Memory B cell (primary cell): ENCODE measurements around the gene ESPN.

Experiments
- ATAC-seq: fragments of 150-1000 bp; cut with Tn5 transposase; 2 replicates; pipeline ENCODE4 v1.10.0; 2021; ENCODE audit warnings: low read depth, mild to moderate bottlenecking, moderate library complexity
- DNase-seq, 2 donors: peaks; one replicate each; pipeline ENCODE4 v3.0.0; 2022; ENCODE audit warnings: low spot score in 2 of 2
- H3K27ac Mint-ChIP-seq: one replicate; pipeline ENCODE4 v1.8.0; 2022; ENCODE audit warnings: mild to moderate bottlenecking, moderate library complexity, mixed read lengths
- H3K27me3 Mint-ChIP-seq: one replicate; pipeline ENCODE4 v1.8.0; 2022; ENCODE audit warnings: mixed read lengths
- H3K36me3 Mint-ChIP-seq: one replicate; pipeline ENCODE4 v1.8.0; 2022; ENCODE audit warnings: mild to moderate bottlenecking, mixed read lengths
- H3K4me1 Mint-ChIP-seq: one replicate; pipeline ENCODE4 v1.8.0; 2022; ENCODE audit warnings: mixed read lengths
- H3K4me3 Mint-ChIP-seq: one replicate; pipeline ENCODE4 v1.8.0; 2022; ENCODE audit warnings: mild to moderate bottlenecking, moderate library complexity, mixed read lengths
- H3K9me3 Mint-ChIP-seq: one replicate; pipeline ENCODE4 v1.8.0; 2022; ENCODE audit warnings: mixed read lengths

Gene ESPN

GRCh38 chr1:6497867-6498575 lies 73.4 kb downstream of the ESPN start:
- H3K27ac Mint-ChIP-seq: no peak overlapping the region
- peaks cover 9% of the 10 kb centered on the region for H3K4me1 Mint-ChIP-seq
- no peak for DNase-seq
- H3K4me3 Mint-ChIP-seq: peak overlapping the region; percentile 66
- ATAC-seq: no peak
- H3K9me3 Mint-ChIP-seq: no peaks in the 10 kb centered on the region
- H3K36me3 Mint-ChIP-seq: no peaks in the 10 kb centered on the region
- H3K27me3 Mint-ChIP-seq: peaks cover 20% of the 10 kb centered on the region

DNA sequence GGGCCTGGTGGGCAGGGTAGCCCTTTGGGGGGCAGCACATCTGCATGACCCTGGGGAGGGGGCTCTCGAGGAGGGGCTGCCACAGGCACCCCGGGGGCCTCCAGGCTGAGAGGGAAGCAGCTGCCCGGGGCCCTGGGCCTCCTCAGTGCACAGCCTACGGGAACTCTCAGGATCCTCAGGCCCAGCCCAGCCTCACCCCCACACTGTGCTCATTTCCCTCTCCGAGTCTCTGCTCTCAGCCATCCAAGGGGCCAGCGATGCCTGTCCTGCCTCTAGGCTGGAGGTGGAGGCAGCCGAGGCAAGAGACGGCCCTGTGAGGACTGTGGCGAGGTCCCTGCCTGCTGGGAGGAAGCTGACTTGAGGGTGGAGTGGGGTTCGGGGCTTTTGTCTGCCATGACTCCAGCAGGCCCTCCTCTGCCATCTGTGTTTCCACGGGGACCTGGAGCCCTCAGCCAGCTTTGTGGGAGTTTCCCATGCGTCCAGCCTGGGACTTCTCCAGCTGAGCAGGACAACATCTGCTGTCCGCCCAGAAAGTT lies 74.1 kb downstream of the ESPN start:
- no peak overlapping the region for H3K27ac Mint-ChIP-seq
- no peak overlapping the region for H3K4me3 Mint-ChIP-seq

GRCh38 chr1:6499296-6499695 lies 74.7 kb downstream of the ESPN start:
- Mint-ChIP-seq H3K27me3 (peaks cover 22% of the 10 kb centered on the region), H3K9me3 (no peaks in the 10 kb centered on the region), H3K4me1 (peaks cover 9% of the 10 kb centered on the region), H3K36me3 (no peaks in the 10 kb centered on the region), H3K27ac (no peak overlapping the region), H3K4me3 (no peak overlapping the region)
- ATAC-seq (no peak), DNase-seq (no peak)

More for the DNA sequence above, 74.1 kb downstream of the ESPN start:
- ATAC-seq (no peak), DNase-seq (no peak)
- H3K27me3 Mint-ChIP-seq: peaks cover 20% of the 10 kb centered on the region
- H3K4me1 Mint-ChIP-seq: peaks cover 9% of the 10 kb centered on the region
- H3K9me3 Mint-ChIP-seq: no peaks in the 10 kb centered on the region
- no peaks in the 10 kb centered on the region for H3K36me3 Mint-ChIP-seq

- ATAC-seq: no peak
These were observed 76.1 kb downstream of the ESPN start for GRCh38 chr1:6500544-6501278.

DNA sequence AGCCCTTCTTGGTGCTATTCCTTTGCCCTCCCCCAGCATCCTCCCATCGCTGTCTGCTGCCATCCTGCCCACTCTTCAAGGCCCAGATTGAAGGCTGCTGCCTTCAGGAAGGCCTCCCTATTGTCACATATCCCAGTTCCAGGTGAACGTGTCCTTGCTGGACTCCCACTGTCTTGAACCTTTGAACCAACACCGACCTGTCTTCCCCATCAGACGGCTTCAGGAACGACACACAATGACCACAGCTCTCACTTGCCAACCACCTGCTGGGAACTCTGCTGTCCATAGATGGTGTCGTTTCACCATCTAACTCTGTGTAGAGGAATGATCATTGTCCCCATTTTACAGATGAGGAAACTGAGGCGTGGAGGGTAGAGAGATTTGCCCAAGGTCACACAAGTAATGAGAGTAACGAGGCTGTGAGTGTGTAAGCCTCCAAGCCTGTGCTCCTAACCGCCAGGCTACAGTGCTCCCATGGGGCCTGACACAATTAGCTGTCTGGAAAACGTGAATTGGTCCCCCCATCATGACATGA lies 76.8 kb downstream of the ESPN start:
- ATAC-seq (no peak), DNase-seq (no peak)
- no peaks in the 10 kb centered on the region for H3K9me3 Mint-ChIP-seq
- H3K27me3 Mint-ChIP-seq: peaks cover 24% of the 10 kb centered on the region
- no peak overlapping the region for H3K27ac Mint-ChIP-seq
- H3K36me3 Mint-ChIP-seq: no peaks in the 10 kb centered on the region
- peaks cover 5% of the 10 kb centered on the region for H3K4me1 Mint-ChIP-seq
- no peak overlapping the region for H3K4me3 Mint-ChIP-seq

More at GRCh38 chr1:6500544-6501278, 76.1 kb downstream of the ESPN start:
- Mint-ChIP-seq H3K4me3 (no peak overlapping the region), H3K36me3 (no peaks in the 10 kb centered on the region), H3K9me3 (no peaks in the 10 kb centered on the region), H3K4me1 (peaks cover 7% of the 10 kb centered on the region), H3K27me3 (peaks cover 27% of the 10 kb centered on the region), H3K27ac (no peak overlapping the region)
- DNase-seq: no peak

DNA sequence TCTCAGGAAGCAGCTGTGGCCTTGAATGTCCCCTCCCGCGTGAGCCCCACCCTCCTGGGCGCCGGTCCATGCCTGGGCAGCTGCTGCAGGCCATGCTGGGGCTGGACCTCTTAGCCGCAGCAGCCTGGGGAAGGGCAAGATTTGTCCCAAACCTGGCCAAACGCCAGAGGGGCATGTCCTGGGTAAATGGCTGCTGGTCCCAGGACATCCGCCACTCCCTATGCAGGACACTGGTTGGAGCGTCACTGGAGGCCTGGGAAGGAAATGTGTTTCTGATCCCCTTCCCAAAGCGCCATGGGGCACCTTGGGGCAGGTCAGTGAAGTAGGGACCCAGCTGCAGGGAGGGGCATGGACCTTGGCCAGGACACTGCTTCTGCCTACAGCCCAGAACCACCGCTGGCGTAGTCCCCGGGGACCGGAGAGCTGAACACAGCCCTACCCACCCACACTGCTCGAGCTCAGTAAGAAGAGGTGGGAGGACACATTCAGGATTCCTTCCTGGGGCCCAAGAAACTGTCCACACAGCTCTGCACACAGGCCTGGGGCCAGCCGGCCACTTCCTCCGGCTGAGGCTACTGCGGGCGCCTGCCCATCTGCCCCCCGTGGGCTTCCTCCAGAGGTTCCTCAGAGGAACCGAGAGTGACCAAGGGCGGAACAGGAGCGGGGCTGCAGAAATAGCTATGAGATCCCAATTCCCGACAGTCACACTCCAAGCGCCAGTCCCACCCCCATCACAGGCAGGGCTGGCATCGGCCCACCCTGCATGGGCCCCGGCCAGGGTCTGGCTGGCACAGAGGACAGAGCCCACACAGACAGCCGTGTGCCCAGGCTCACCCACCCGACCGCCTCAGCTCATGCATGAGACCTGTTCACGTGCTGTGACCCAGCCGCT lies 77.7 kb downstream of the ESPN start:
- Mint-ChIP-seq H3K36me3 (no peaks in the 10 kb centered on the region), H3K4me1 (peaks cover 5% of the 10 kb centered on the region), H3K4me3 (no peak overlapping the region), H3K27ac (no peak overlapping the region), H3K27me3 (peaks cover 29% of the 10 kb centered on the region), H3K9me3 (no peaks in the 10 kb centered on the region)
- ATAC-seq (no peak), DNase-seq (no peak)

GRCh38 chr1:6503884-6504602 lies 79.5 kb downstream of the ESPN start:
- H3K36me3 Mint-ChIP-seq: no peaks in the 10 kb centered on the region
- no peak for ATAC-seq
- no peaks in the 10 kb centered on the region for H3K4me1 Mint-ChIP-seq
- H3K9me3 Mint-ChIP-seq: no peaks in the 10 kb centered on the region
- no peak overlapping the region for H3K4me3 Mint-ChIP-seq
- H3K27ac Mint-ChIP-seq: no peak overlapping the region
- DNase-seq: no peak
- peaks cover 30% of the 10 kb centered on the region for H3K27me3 Mint-ChIP-seq

DNA sequence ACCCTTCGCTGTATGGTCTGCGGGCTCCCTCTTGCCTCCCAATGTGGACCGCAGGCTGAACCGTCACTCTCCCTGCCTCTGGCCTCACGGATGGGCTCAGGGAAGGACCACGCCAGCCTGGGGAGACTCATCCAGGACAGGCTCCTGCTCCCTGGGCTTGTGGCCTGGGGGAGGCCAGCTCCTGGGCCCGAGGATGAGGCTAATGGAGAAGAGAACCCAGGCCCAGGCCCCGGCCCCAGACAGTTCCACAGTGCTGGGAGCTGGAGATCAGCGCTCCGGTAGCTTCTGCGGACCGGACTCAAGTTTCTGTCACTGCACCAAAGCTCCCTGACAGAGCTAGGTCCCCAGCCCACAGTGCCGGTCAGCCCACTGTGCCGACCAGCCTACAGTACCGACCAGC lies 80.3 kb downstream of the ESPN start:
- Mint-ChIP-seq H3K27ac (no peak overlapping the region), H3K4me3 (no peak overlapping the region), H3K9me3 (no peaks in the 10 kb centered on the region), H3K27me3 (peaks cover 25% of the 10 kb centered on the region), H3K4me1 (no peaks in the 10 kb centered on the region), H3K36me3 (no peaks in the 10 kb centered on the region)
- DNase-seq (no peak), ATAC-seq (no peak)

DNA sequence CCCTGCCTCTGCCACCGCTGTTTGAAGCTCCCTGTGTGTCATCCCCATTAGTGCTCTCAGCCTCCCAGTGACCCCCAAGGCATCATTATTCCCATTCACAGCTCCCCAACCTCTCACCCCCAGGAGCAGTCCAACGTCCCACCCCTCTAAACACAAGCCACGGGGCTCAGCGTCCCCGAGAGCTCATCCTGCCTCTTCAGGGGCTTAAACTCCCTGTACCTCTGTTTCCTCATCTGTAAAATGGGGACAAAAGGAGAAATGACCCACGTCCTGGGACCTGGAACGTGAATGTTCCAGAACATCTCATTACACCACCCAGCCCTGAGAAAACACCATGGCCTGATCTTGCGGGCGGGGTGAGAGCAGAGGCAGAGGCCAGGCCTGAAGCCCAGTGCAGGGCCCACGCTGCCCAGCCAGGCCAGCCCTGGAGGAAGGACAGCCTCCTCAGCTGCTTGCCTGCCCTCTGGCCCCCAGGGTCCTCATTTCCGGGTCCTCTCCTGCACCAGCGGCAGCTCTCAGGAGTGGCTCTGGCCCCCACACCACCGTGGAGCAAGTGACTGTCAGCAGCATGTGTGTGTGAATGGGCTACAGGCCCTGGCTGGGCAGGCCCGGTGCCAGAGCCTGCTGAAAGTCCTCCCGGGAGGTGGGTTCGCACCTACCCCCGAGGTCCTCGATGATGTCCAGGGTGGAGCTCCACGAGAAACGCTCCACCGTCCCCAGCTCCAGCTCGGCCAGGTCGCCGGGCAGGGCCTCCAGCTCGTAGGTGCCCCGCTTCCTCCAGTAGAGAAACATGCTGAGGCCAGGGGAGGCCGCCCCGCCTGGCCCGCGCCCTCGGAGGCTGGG lies 81.0 kb downstream of the ESPN start:
- no peaks in the 10 kb centered on the region for H3K36me3 Mint-ChIP-seq
- no peaks in the 10 kb centered on the region for H3K4me1 Mint-ChIP-seq
- H3K9me3 Mint-ChIP-seq: no peaks in the 10 kb centered on the region
- peaks cover 23% of the 10 kb centered on the region for H3K27me3 Mint-ChIP-seq
- DNase-seq (no peak), ATAC-seq (no peak)
- H3K27ac Mint-ChIP-seq: no peak overlapping the region
- H3K4me3 Mint-ChIP-seq: no peak overlapping the region

DNA sequence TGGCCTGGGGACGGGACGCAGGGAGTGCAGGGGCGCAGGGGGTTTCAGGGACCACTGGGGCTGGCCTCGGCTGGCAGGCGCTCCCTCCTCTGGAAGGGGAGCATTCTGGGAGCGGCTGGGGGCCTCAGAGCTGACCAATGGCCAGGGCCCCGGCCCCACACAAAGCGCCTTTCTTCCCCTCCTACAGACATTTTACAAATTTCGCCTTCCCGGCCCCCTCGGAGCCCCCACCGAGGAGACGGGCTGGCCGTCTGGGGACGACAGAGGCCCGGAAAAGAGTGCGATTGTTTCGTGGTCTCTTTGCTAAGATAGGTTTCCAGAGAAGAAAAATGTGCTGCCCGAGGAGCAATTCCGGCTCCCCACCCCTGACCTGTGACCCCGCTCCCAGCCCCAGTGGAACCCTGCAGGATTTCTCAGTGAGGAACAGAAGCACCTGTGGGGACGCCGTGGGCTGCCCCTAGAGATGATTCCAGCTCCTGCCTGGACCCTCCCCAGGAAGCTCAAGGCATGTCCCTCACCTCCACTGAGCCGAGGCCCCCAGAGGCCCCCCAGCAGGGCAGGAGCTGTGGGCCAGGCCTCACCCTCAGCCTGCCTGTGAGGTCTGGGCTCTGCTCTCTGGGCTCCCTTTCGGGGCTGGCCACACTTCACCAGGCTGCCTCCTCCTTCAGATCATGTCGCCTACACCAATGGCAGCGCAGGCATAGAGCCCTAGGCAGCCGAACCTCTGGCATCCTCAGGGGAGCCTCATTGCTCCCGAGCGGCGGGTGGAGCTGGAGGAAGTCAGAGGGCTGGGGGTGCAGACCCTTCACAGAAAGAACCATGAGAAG lies 81.8 kb downstream of the ESPN start:
- DNase-seq: no peak
- Mint-ChIP-seq H3K4me1 (no peaks in the 10 kb centered on the region), H3K4me3 (no peak overlapping the region), H3K36me3 (no peaks in the 10 kb centered on the region), H3K27ac (no peak overlapping the region), H3K27me3 (peaks cover 17% of the 10 kb centered on the region), H3K9me3 (no peaks in the 10 kb centered on the region)
- ATAC-seq: no peak

DNA sequence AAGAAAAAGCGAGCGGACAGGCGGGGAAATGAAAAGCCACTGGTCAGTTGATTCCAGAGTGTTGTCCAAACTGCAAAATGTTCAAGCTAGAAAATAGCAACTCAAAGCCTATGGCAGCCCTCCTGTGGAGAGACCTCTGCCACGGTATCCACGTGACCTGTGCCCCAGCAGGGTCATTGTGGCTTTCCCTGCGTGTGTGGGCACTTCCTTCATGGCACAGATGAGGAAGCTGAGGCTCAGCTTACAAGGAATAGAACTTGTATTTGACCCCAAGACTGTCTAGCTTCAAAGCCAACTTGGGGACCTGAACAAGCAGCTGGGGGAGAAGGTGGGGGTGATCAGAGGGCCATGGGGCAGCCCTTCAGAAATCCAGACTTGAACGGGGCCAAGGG lies 82.5 kb downstream of the ESPN start:
- DNase-seq: no peak
- H3K4me3 Mint-ChIP-seq: no peak overlapping the region

GRCh38 chr1:6507461-6507911 lies 82.9 kb downstream of the ESPN start:
- Mint-ChIP-seq H3K27ac (no peak overlapping the region), H3K36me3 (no peaks in the 10 kb centered on the region), H3K27me3 (peaks cover 14% of the 10 kb centered on the region), H3K4me1 (no peaks in the 10 kb centered on the region), H3K9me3 (no peaks in the 10 kb centered on the region), H3K4me3 (no peak overlapping the region)
- no peak for ATAC-seq
- no peak for DNase-seq

More for the DNA sequence above, 82.5 kb downstream of the ESPN start:
- ATAC-seq: no peak
- Mint-ChIP-seq H3K4me1 (no peaks in the 10 kb centered on the region), H3K36me3 (no peaks in the 10 kb centered on the region), H3K27ac (no peak overlapping the region), H3K9me3 (no peaks in the 10 kb centered on the region), H3K27me3 (peaks cover 14% of the 10 kb centered on the region)
